Loucy (cell line): ENCODE results near the gene LRRN4CL.

ENCODE experiments used
- EZH2phosphoT487 ChIP-seq: fragments of 200-600 bp; IDR thresholded peaks from 2 replicates; pipeline ENCODE4 v1.6.1; 2018; ENCODE audit warnings: antibody characterized with exemption, mild to moderate bottlenecking, moderate library complexity, borderline replicate concordance
- TF ChIP-seq, protein P1 (sequence below): fragments of 200-600 bp; sonication (generic); conservative IDR thresholded peaks from 2 replicates; pipeline ENCODE4 v1.5.1; 2014; ENCODE audit warnings: mild to moderate bottlenecking, antibody characterized with exemption, low read length

DNA sequence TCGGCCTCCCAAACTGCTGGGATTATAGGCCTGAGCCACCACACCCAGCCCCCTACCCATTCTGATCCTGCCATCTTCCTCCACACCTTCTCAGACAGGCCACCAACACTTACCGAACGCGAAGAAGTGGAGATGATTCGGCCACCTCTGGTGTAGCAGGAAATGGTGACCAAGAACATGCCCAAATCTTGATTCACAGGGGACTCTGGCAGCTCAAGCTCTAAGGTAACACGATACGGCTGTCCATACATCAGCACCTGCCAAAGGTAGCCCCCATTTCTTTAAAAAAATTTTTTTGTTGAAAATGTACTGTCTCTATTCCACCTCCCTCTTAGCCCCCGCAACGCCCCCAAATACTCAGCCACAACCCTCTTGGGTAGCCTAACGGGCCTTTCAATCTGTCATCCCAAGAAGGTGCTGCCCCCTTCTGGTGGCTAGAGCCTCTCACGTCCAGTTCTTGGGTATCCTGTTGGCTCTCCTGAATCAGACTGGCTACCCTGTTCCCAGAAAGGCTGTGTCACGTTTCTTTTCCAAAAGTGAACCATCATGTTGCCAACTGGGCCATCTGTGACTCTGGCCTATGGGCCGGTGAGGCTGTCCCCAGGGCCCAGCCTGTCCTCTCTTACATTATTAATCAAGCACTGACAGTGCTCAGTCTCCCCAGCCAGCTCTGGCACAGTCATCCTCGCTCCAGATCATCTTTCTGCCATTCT lies 5.3 kb upstream of the LRRN4CL start:
- TF ChIP-seq, protein P1, sequence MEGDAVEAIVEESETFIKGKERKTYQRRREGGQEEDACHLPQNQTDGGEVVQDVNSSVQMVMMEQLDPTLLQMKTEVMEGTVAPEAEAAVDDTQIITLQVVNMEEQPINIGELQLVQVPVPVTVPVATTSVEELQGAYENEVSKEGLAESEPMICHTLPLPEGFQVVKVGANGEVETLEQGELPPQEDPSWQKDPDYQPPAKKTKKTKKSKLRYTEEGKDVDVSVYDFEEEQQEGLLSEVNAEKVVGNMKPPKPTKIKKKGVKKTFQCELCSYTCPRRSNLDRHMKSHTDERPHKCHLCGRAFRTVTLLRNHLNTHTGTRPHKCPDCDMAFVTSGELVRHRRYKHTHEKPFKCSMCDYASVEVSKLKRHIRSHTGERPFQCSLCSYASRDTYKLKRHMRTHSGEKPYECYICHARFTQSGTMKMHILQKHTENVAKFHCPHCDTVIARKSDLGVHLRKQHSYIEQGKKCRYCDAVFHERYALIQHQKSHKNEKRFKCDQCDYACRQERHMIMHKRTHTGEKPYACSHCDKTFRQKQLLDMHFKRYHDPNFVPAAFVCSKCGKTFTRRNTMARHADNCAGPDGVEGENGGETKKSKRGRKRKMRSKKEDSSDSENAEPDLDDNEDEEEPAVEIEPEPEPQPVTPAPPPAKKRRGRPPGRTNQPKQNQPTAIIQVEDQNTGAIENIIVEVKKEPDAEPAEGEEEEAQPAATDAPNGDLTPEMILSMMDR, result peak; percentile 91
- no peak for TF ChIP-seq EZH2phosphoT487
